Peyer's patch (tissue), 4 donors: ENCODE results near the gene RGS1. TPM values are rescaled to one million over a fixed set of nuclear protein-coding genes. Genes with fewer than 3 reads are reported as not detected.

Experiments used
- DNase-seq, 3 donors: peaks; one replicate each; pipeline ENCODE4 v3.0.0-alpha.2; 2017 to 2019
- H3K27ac ChIP-seq, 4 donors: fragments of 200-600 bp; sonication (generic); one replicate each; pipeline ENCODE4 v1.5.1; 2016 to 2019
- H3K27me3 ChIP-seq, 2 donors: fragments of 200-600 bp; sonication (generic); one replicate each; pipeline ENCODE4 v1.5.1; 2019
- H3K36me3 ChIP-seq, 3 donors: fragments of 200-600 bp; sonication (generic); one replicate each; pipeline ENCODE4 v1.5.1; 2016 to 2019
- H3K4me1 ChIP-seq, 4 donors: fragments of 200-600 bp; sonication (generic); one replicate each; pipeline ENCODE4 v1.5.1; 2016 to 2019
- H3K4me3 ChIP-seq, 4 donors: fragments of 200-600 bp; sonication (generic); 1 replicate in 3 of 4; 2 replicates in 1 of 4; pipeline ENCODE4 v1.5.1; 2016 to 2019; ENCODE audit warnings: mild to moderate bottlenecking in 1 of 4
- H3K9me3 ChIP-seq, 4 donors: fragments of 200-600 bp; sonication (generic); one replicate each; pipeline ENCODE4 v1.5.1; 2016 to 2019; ENCODE audit warnings: mild to moderate bottlenecking in 1 of 4
- CTCF ChIP-seq, 6 experiments: fragments of 450-650 bp in 4 of 6; fragments of 200-600 bp in 2 of 6; sonication (generic) in 1 of 6; IDR thresholded peaks; one replicate each; pipeline ENCODE4 v1.5.1; 2017 to 2019; ENCODE audit warnings: antibody characterized with exemption in 6 of 6, mild to moderate bottlenecking in 3 of 6, moderate library complexity in 1 of 6
- POLR2A ChIP-seq, 2 donors: fragments of 450-650 bp; IDR thresholded peaks; one replicate each; pipeline ENCODE4 v1.5.1; 2017; ENCODE audit warnings: antibody characterized with exemption in 2 of 2, mild to moderate bottlenecking in 2 of 2, moderate library complexity in 2 of 2
- total RNA-seq, 4 donors: library from RNA; depleted of rRNA; stranded (reverse); fragments of >200 nt; gene quantifications; one replicate each; pipeline ENCODE4 v1.1.0, GENCODE V29; 2016

RGS1 gene
- total RNA-seq, 4 donors from 2014 or later: 5.3 to 149 (median 20.0) TPM

- Histone ChIP-seq H3K27ac (no peak overlapping the region), H3K27me3 (no peaks in the 10 kb centered on the region), H3K36me3 (no peaks in the 10 kb centered on the region), H3K4me3 (no peak overlapping the region), H3K4me1 (no peaks in the 10 kb centered on the region), H3K9me3 (no peaks in the 10 kb centered on the region)
- TF ChIP-seq POLR2A (IDR thresholded peaks at IDR 0.05): no peak
- TF ChIP-seq CTCF (IDR thresholded peaks at IDR 0.05): no peak
- no peak for DNase-seq
Observed at GRCh38 chr1:192566657-192567056, 8.9 kb upstream of the RGS1 start.

- H3K27me3 ChIP-seq: no peaks in the 10 kb centered on the region
- no peak overlapping the region for H3K27ac ChIP-seq
- H3K36me3 ChIP-seq: no peaks in the 10 kb centered on the region
- no peaks in the 10 kb centered on the region for H3K4me1 ChIP-seq
- H3K4me3 ChIP-seq: no peak overlapping the region
- H3K9me3 ChIP-seq: no peaks in the 10 kb centered on the region
- DNase-seq: no peak
- no peak for TF ChIP-seq POLR2A (IDR thresholded peaks at IDR 0.05)
- TF ChIP-seq CTCF (IDR thresholded peaks at IDR 0.05): no peak
Observed at GRCh38 chr1:192568063-192568462, 7.5 kb upstream of the RGS1 start.

DNA sequence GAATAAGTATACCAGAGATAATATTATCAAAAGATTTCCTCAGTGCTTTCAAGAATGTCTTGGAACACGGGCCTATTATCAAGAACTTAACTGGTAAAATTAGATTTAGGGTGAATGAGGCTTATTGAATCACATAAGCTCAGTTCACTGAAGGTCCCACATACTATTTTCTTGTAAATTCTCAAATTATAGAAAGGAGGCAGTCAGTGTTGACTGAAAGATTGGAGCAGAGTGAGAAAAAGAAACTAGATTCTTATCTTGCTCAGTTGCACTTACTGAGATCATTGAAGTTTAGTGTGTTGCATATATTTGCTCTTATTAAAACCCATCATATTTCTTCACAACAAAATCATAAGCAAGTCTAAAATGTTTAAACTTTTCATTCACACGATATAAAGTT is 3.9 kb upstream of the RGS1 start:
- DNase-seq: no peak
- no peaks in the 10 kb centered on the region for H3K9me3 ChIP-seq
- peak overlapping the region in 1 of 4 donors; percentile 6 for H3K27ac ChIP-seq
- H3K36me3 ChIP-seq: no peaks in the 10 kb centered on the region
- TF ChIP-seq CTCF (IDR thresholded peaks at IDR 0.05): no peak
- no peak for TF ChIP-seq POLR2A (IDR thresholded peaks at IDR 0.05)
- H3K27me3 ChIP-seq: no peaks in the 10 kb centered on the region
- peaks cover 0 to 4% (median 0%) of the 10 kb centered on the region in 4 donors for H3K4me1 ChIP-seq
- H3K4me3 ChIP-seq: no peak overlapping the region

GRCh38 chr1:192573499-192573898 is 2.1 kb upstream of the RGS1 start:
- no peaks in the 10 kb centered on the region for H3K27me3 ChIP-seq
- H3K4me3 ChIP-seq: no peak overlapping the region
- peak overlapping the region in 3 of 4 donors; percentile 13 to 65 (median 16) for H3K27ac ChIP-seq
- TF ChIP-seq POLR2A (IDR thresholded peaks at IDR 0.05) (no peak), CTCF (IDR thresholded peaks at IDR 0.05) (no peak)
- no peaks in the 10 kb centered on the region for H3K9me3 ChIP-seq
- peaks cover 0 to 4% (median 0%) of the 10 kb centered on the region in 4 donors for H3K4me1 ChIP-seq
- H3K36me3 ChIP-seq: no peaks in the 10 kb centered on the region
- DNase-seq: no peak

- Histone ChIP-seq H3K4me3 (no peak overlapping the region), H3K36me3 (no peaks in the 10 kb centered on the region), H3K27me3 (no peaks in the 10 kb centered on the region), H3K9me3 (no peaks in the 10 kb centered on the region), H3K4me1 (peaks cover 0 to 4% (median 0%) of the 10 kb centered on the region in 4 donors), H3K27ac (peak overlapping the region in 2 of 4 donors; percentile 16 to 65)
- TF ChIP-seq CTCF (IDR thresholded peaks at IDR 0.05) (no peak), POLR2A (IDR thresholded peaks at IDR 0.05) (no peak)
- no peak for DNase-seq
Observed at GRCh38 chr1:192574073-192574472, 1.5 kb upstream of the RGS1 start.
